H9 (cell line): Measurements from ENCODE around the gene RARG. TPM values are rescaled to one million over a fixed set of nuclear protein-coding genes. Genes with fewer than 3 reads are reported as not detected.

Source experiments
- DNase-seq: peaks from one replicate; pipeline ENCODE4 v3.0.0-alpha.2; 2017
- H2AFZ ChIP-seq: one replicate; pipeline ENCODE4 v1.6.1; 2013; ENCODE audit warnings: mild to moderate bottlenecking, low read length, control low read depth, moderate library complexity
- H2AK5ac ChIP-seq: 2 replicates; pipeline ENCODE4 v1.6.1; 2013; ENCODE audit warnings: low read length, control low read depth, mixed read lengths; ENCODE audit not compliant: insufficient read length
- H2BK120ac ChIP-seq: one replicate; pipeline ENCODE4 v1.6.1; 2013; ENCODE audit warnings: low read depth, mild to moderate bottlenecking, low read length, control low read depth, inconsistent platforms; ENCODE audit not compliant: poor library complexity, severe bottlenecking
- H2BK12ac ChIP-seq: 2 replicates; pipeline ENCODE4 v1.6.1; 2013; ENCODE audit warnings: low read length, control low read depth, mixed read lengths, low read depth; ENCODE audit not compliant: insufficient read length
- H2BK15ac ChIP-seq: 2 replicates; pipeline ENCODE4 v1.6.1; 2013; ENCODE audit warnings: low read depth, low read length, control low read depth
- H2BK20ac ChIP-seq: one replicate; pipeline ENCODE4 v1.6.1; 2013; ENCODE audit warnings: low read depth, mild to moderate bottlenecking, low read length, control low read depth, inconsistent platforms; ENCODE audit not compliant: poor library complexity, severe bottlenecking
- H2BK5ac ChIP-seq: 2 replicates; pipeline ENCODE4 v1.6.1; 2013; ENCODE audit warnings: low read length, control low read depth, mixed read lengths; ENCODE audit not compliant: insufficient read length
- H3K14ac ChIP-seq: 2 replicates; pipeline ENCODE4 v1.6.1; 2013; ENCODE audit warnings: low read length, control low read depth; ENCODE audit not compliant: insufficient read depth
- H3K18ac ChIP-seq: 2 replicates; pipeline ENCODE4 v1.6.1; 2013; ENCODE audit warnings: low read depth, mild to moderate bottlenecking, mixed read lengths, low read length, control low read depth; ENCODE audit not compliant: insufficient read length
- H3K23ac ChIP-seq: 2 replicates; pipeline ENCODE4 v1.6.1; 2013; ENCODE audit warnings: low read length, control low read depth, mixed read lengths, low read depth; ENCODE audit not compliant: insufficient read length
- H3K23me2 ChIP-seq: 2 replicates; pipeline ENCODE4 v1.6.1; 2013; ENCODE audit warnings: low read depth, mild to moderate bottlenecking, mixed read lengths, low read length, control low read depth; ENCODE audit not compliant: insufficient read length, poor library complexity, severe bottlenecking
- H3K27ac ChIP-seq: 2 replicates; pipeline ENCODE4 v1.5.1; 2013; ENCODE audit warnings: low read length, control low read depth, mixed read lengths, low read depth; ENCODE audit not compliant: insufficient read length
- H3K27me3 ChIP-seq: 2 replicates; pipeline ENCODE4 v1.6.1; 2013; ENCODE audit warnings: low read length, control low read depth, inconsistent platforms; ENCODE audit not compliant: insufficient read depth
- H3K4ac ChIP-seq: 2 replicates; pipeline ENCODE4 v1.6.1; 2013; ENCODE audit warnings: low read depth, mild to moderate bottlenecking, control low read depth, inconsistent platforms, low read length, moderate library complexity
- H3K4me1 ChIP-seq: 2 replicates; pipeline ENCODE4 v1.6.1; 2013; ENCODE audit warnings: low read length, control low read depth, inconsistent platforms; ENCODE audit not compliant: insufficient read depth
- H3K4me2 ChIP-seq: 2 replicates; pipeline ENCODE4 v1.6.1; 2013; ENCODE audit warnings: low read length, control low read depth, mixed read lengths; ENCODE audit not compliant: insufficient read length, insufficient read depth
- H3K56ac ChIP-seq: 2 replicates; pipeline ENCODE4 v1.6.1; 2013; ENCODE audit warnings: low read depth, mild to moderate bottlenecking, mixed read lengths, low read length, control low read depth; ENCODE audit not compliant: insufficient read length
- H3K79me1 ChIP-seq: 2 replicates; pipeline ENCODE4 v1.6.1; 2013; ENCODE audit warnings: low read depth, mild to moderate bottlenecking, moderate library complexity, low read length, control low read depth, inconsistent platforms; ENCODE audit not compliant: insufficient read depth, poor library complexity, severe bottlenecking
- H3K79me2 ChIP-seq: 2 replicates; pipeline ENCODE4 v1.6.1; 2013; ENCODE audit warnings: low read length, control low read depth, inconsistent platforms; ENCODE audit not compliant: insufficient read depth
- H3K9ac ChIP-seq: 2 replicates; pipeline ENCODE4 v1.6.1; 2013; ENCODE audit warnings: low read length, control low read depth, mixed read lengths; ENCODE audit not compliant: insufficient read length; ENCODE audit errors: extremely low read depth
- H3K9me3 ChIP-seq: one replicate; pipeline ENCODE4 v1.6.1; 2013; ENCODE audit warnings: low read depth, low read length, inconsistent platforms; ENCODE audit not compliant: control insufficient read depth
- H3T11ph ChIP-seq: one replicate; pipeline ENCODE4 v1.6.1; 2013; ENCODE audit warnings: mild to moderate bottlenecking, low read length, control low read depth, inconsistent platforms
- H4K20me1 ChIP-seq: one replicate; pipeline ENCODE4 v1.6.1; 2013; ENCODE audit not compliant: control insufficient read depth, insufficient read length, insufficient read depth
- H4K5ac ChIP-seq: 2 replicates; pipeline ENCODE4 v1.6.1; 2013; ENCODE audit warnings: low read depth, mild to moderate bottlenecking, mixed read lengths, low read length, control low read depth; ENCODE audit not compliant: insufficient read length
- H4K8ac ChIP-seq: replicated peaks from 2 replicates; pipeline ENCODE4 v1.6.1; 2013; ENCODE audit warnings: low read length, control low read depth, mixed read lengths, low read depth; ENCODE audit not compliant: insufficient read length
- H4K91ac ChIP-seq: 2 replicates; pipeline ENCODE4 v1.6.1; 2013; ENCODE audit warnings: low read depth, mild to moderate bottlenecking, moderate library complexity, mixed read lengths, low read length, control low read depth; ENCODE audit not compliant: insufficient read length
- H3K27ac Mint-ChIP-seq, 3 experiments: 2 replicates in 2 of 3; 3 replicates in 1 of 3; pipeline ENCODE4 v1.8.0; 2020 to 2021; ENCODE audit warnings: mixed read lengths in 3 of 3, mild to moderate bottlenecking in 1 of 3, moderate library complexity in 1 of 3
- H3K27me3 Mint-ChIP-seq: 2 replicates; pipeline ENCODE4 v1.8.0; 2021; ENCODE audit warnings: low read depth, mild to moderate bottlenecking, moderate library complexity, mixed read lengths
- H3K36me3 Mint-ChIP-seq, 3 experiments: 2 replicates in 2 of 3; 3 replicates in 1 of 3; pipeline ENCODE4 v1.8.0; 2020 to 2021; ENCODE audit warnings: low read depth in 3 of 3, mixed read lengths in 3 of 3; ENCODE audit not compliant: insufficient read depth in 1 of 3
- H3K4me1 Mint-ChIP-seq, 2 experiments: 2 replicates each; pipeline ENCODE4 v1.8.0; 2020; ENCODE audit warnings: mixed read lengths in 2 of 2
- H3K4me3 Mint-ChIP-seq, 2 experiments: 2 replicates in 1 of 2; 3 replicates in 1 of 2; pipeline ENCODE4 v1.8.0; 2020 to 2021; ENCODE audit warnings: mild to moderate bottlenecking in 2 of 2, mixed read lengths in 2 of 2, moderate library complexity in 1 of 2
- H3K9me3 Mint-ChIP-seq, 2 experiments: 2 replicates in 1 of 2; 3 replicates in 1 of 2; pipeline ENCODE4 v1.8.0; 2020; ENCODE audit warnings: mild to moderate bottlenecking in 2 of 2, mixed read lengths in 2 of 2, moderate library complexity in 1 of 2
- WGBS: extraction: QIAGEN DNeasy Blood & Tissue Kit; methylation state at CpG from one replicate; pipeline ENCODE4 v1.1.7; 2013; ENCODE audit warnings: missing lambda C conversion rate, low lambda C conversion rate, mixed read lengths; ENCODE audit not compliant: insufficient read length; ENCODE audit errors: extremely low coverage; 5-methylcytosine and 5-hydroxymethylcytosine counted together
- total RNA-seq: library from RNA; stranded (reverse); gene quantifications from 2 replicates; pipeline ENCODE4 v1.2.1, GENCODE V29; 2021
- TF ChIP-seq, protein P1 (sequence below): fragments of 200-600 bp; sonication (generic); conservative IDR thresholded peaks from 3 replicates; pipeline ENCODE4 v1.8.0; 2021; ENCODE audit warnings: antibody characterized with exemption, mild to moderate bottlenecking

RARG gene
- total RNA-seq, 1 experiment from 2014 or later: 43.7 TPM

DNA sequence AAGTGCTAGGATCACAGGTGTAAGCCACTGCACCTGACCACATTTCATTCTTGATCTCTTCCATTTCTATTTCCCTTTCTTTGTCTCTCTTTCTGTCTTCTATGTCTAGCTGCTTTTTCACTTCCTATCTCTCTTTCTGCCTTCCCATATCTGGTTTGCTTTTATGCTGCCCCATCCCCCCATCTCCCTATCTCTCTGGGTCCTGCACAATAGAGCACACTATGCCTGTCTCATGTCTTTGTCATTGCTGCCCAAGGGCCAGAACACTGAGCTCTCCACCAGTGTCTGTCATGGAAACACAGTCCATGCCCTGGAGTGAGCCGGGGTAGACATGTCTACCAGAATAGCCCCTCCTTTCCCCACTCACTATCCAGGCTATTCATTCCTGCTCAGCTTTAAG is 12.3 kb upstream of the RARG start:
- WGBS: no CpG with 5 or more reads among the region's 1 CpG
- Histone ChIP-seq H4K91ac (no peak overlapping the region), H3K9ac (no peak overlapping the region), H4K8ac (no peak overlapping the region), H3K79me1 (no peaks in the 10 kb centered on the region), H3K27ac (no peak overlapping the region), H2AFZ (no peak overlapping the region), H4K20me1 (no peaks in the 10 kb centered on the region), H3K56ac (no peak overlapping the region), H3K27me3 (no peaks in the 10 kb centered on the region), H3K23ac (no peak overlapping the region), H3K4ac (no peak overlapping the region), H2BK12ac (no peak overlapping the region), H3K23me2 (no peaks in the 10 kb centered on the region), H2BK20ac (no peak overlapping the region), H3T11ph (no peak overlapping the region), H3K4me1 (peaks cover 2% of the 10 kb centered on the region; the same call in 1 of the 2 replicates), H3K14ac (no peak overlapping the region), H2AK5ac (no peak overlapping the region), H3K4me2 (no peak overlapping the region), H2BK15ac (no peak overlapping the region), H3K18ac (no peak overlapping the region), H3K79me2 (no peaks in the 10 kb centered on the region), H2BK5ac (no peak overlapping the region), H3K9me3 (no peaks in the 10 kb centered on the region), H4K5ac (no peak overlapping the region), H2BK120ac (no peak overlapping the region)
- Mint-ChIP-seq H3K27me3 (peaks cover 1% of the 10 kb centered on the region), H3K9me3 (no peaks in the 10 kb centered on the region; a peak in 2 of 5 replicates), H3K4me1 (peaks cover 41 to 54% of the 10 kb centered on the region in 2 experiments), H3K4me3 (no peak overlapping the region; a peak in 1 of 5 replicates), H3K36me3 (no peaks in the 10 kb centered on the region), H3K27ac (peak overlapping the region in 1 of 3 experiments; percentile 21; a peak in 1 of 7 replicates)
- DNase-seq: no peak
- TF ChIP-seq, protein P1, sequence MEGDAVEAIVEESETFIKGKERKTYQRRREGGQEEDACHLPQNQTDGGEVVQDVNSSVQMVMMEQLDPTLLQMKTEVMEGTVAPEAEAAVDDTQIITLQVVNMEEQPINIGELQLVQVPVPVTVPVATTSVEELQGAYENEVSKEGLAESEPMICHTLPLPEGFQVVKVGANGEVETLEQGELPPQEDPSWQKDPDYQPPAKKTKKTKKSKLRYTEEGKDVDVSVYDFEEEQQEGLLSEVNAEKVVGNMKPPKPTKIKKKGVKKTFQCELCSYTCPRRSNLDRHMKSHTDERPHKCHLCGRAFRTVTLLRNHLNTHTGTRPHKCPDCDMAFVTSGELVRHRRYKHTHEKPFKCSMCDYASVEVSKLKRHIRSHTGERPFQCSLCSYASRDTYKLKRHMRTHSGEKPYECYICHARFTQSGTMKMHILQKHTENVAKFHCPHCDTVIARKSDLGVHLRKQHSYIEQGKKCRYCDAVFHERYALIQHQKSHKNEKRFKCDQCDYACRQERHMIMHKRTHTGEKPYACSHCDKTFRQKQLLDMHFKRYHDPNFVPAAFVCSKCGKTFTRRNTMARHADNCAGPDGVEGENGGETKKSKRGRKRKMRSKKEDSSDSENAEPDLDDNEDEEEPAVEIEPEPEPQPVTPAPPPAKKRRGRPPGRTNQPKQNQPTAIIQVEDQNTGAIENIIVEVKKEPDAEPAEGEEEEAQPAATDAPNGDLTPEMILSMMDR: no peak
